ENCODE results near the gene PPFIBP2. TPM values are rescaled to one million over a fixed set of nuclear protein-coding genes. Genes with fewer than 3 reads are reported as not detected.

Gene PPFIBP2
- total RNA-seq, 4 donors from 2014 or later, result 7.5 to 12.5 (median 10.0) TPM

- Histone ChIP-seq H3K4me3 (no peak overlapping the region), H3K27me3 (no peaks in the 10 kb centered on the region), H3K4me1 (peaks cover 0 to 16% (median 7%) of the 10 kb centered on the region in 4 donors), H3K9me3 (no peaks in the 10 kb centered on the region), H3K27ac (replicated peaks in 1 of 4) (no peak overlapping the region), H3K36me3 (peaks cover 0 to 15% (median 3%) of the 10 kb centered on the region in 4 donors)
- WGBS, result 96% methylated on average over 3 of the region's 3 CpGs
- TF ChIP-seq POLR2AphosphoS5 (IDR thresholded peaks at IDR 0.05) (no peak), POLR2A (IDR thresholded peaks at IDR 0.05; ENCODE audit: low read depth) (no peak), CTCF (IDR thresholded peaks at IDR 0.05) (no peak), EP300 (IDR thresholded peaks at IDR 0.05) (no peak)
- intact Hi-C loops (cut with DNase I), result no loop called here
- DNase-seq (ENCODE audit: extremely low spot score), result no peak
Measured at GRCh38 chr11:7593481-7593880, 79.7 kb downstream of the PPFIBP2 start.

- peaks cover 4 to 15% (median 7%) of the 10 kb centered on the region in 4 donors for H3K4me1 ChIP-seq
- peak overlapping the region; percentile 3 to 48 (median 30) for H3K27ac ChIP-seq (replicated peaks in 1 of 4)
- intact Hi-C loops (cut with DNase I), result no loop called here
- no peak for DNase-seq (ENCODE audit: extremely low spot score)
- 42% methylated on average over 1 of the region's 1 CpG for WGBS
- H3K36me3 ChIP-seq, result peaks cover 0 to 15% (median 3%) of the 10 kb centered on the region in 4 donors
- no peak overlapping the region for H3K4me3 ChIP-seq
- no peaks in the 10 kb centered on the region for H3K27me3 ChIP-seq
- TF ChIP-seq CTCF (IDR thresholded peaks at IDR 0.05), result no peak
- TF ChIP-seq POLR2AphosphoS5 (IDR thresholded peaks at IDR 0.05), result peak in 1 of 2 donors; percentile 27
- no peaks in the 10 kb centered on the region for H3K9me3 ChIP-seq
Measured at GRCh38 chr11:7595016-7595866, 81.4 kb downstream of the PPFIBP2 start.

GRCh38 chr11:7595951-7596350 lies 82.2 kb downstream of the PPFIBP2 start:
- Histone ChIP-seq H3K27ac (replicated peaks in 1 of 4) (peak overlapping the region in 3 of 4 donors; percentile 3 to 48 (median 41)), H3K27me3 (no peaks in the 10 kb centered on the region), H3K4me1 (peaks cover 5 to 15% (median 13%) of the 10 kb centered on the region in 4 donors), H3K4me3 (no peak overlapping the region), H3K9me3 (no peaks in the 10 kb centered on the region), H3K36me3 (peaks cover 0 to 15% (median 3%) of the 10 kb centered on the region in 4 donors)
- DNase-seq (ENCODE audit: extremely low spot score), result no peak
- TF ChIP-seq EP300 (IDR thresholded peaks at IDR 0.05) (no peak), CTCF (IDR thresholded peaks at IDR 0.05) (no peak), POLR2A (IDR thresholded peaks at IDR 0.05; ENCODE audit: low read depth) (no peak), POLR2AphosphoS5 (IDR thresholded peaks at IDR 0.05) (no peak)
- 77% methylated on average over 2 of the region's 2 CpGs for WGBS
- intact Hi-C loops (cut with DNase I), result no loop called here

GRCh38 chr11:7596975-7597391 lies 83.2 kb downstream of the PPFIBP2 start:
- intact Hi-C loops (cut with DNase I), result no loop called here
- 89% methylated on average over 2 of the region's 5 CpGs for WGBS

More at GRCh38 chr11:7596975-7597391, 83.2 kb downstream of the PPFIBP2 start:
- no peaks in the 10 kb centered on the region for H3K9me3 ChIP-seq
- H3K27ac ChIP-seq (replicated peaks in 1 of 4), result no peak overlapping the region
- TF ChIP-seq POLR2A (IDR thresholded peaks at IDR 0.05; ENCODE audit: low read depth) (no peak), EP300 (IDR thresholded peaks at IDR 0.05) (no peak), CTCF (IDR thresholded peaks at IDR 0.05) (no peak)
- H3K4me3 ChIP-seq, result no peak overlapping the region
- peaks cover 0 to 15% (median 3%) of the 10 kb centered on the region in 4 donors for H3K36me3 ChIP-seq
- no peaks in the 10 kb centered on the region for H3K27me3 ChIP-seq
- no peak for DNase-seq (ENCODE audit: extremely low spot score)
- H3K4me1 ChIP-seq, result peaks cover 5 to 20% (median 11%) of the 10 kb centered on the region in 4 donors

All from esophagus muscularis mucosa (tissue), 4 donors.